GM10266 (cell line): ENCODE measurements around the gene E2F7.
"Not testable (repeated sequence)": the region's sequence is repeated elsewhere in the genome, so short reads cannot be mapped to it uniquely, and the experiment has no call there.

Source experiments
- DNase-seq: peaks from one replicate; pipeline ENCODE4 v3.0.0; 2012; ENCODE audit errors: extremely low spot score
- CTCF ChIP-seq: IDR thresholded peaks from 2 replicates; pipeline ENCODE4 v1.5.1; 2012; ENCODE audit warnings: mild to moderate bottlenecking, low read depth; ENCODE audit not compliant: control insufficient read depth, insufficient read depth; ENCODE audit errors: missing control alignments

Gene E2F7

GRCh38 chr12:77102691-77103090 lies 37.3 kb upstream of the E2F7 start:
- DNase-seq = no peak
- TF ChIP-seq CTCF = no peak

- no peak for DNase-seq
- no peak for TF ChIP-seq CTCF
These were observed 36.8 kb upstream of the E2F7 start for GRCh38 chr12:77102123-77102522.

- TF ChIP-seq CTCF = no peak
- DNase-seq = no peak
These were observed 34.4 kb upstream of the E2F7 start for GRCh38 chr12:77099799-77100198.

GRCh38 chr12:77097846-77098245 lies 32.5 kb upstream of the E2F7 start:
- no peak for TF ChIP-seq CTCF
- DNase-seq = no peak

GRCh38 chr12:77092227-77092626 lies 26.9 kb upstream of the E2F7 start:
- DNase-seq = not testable (repeated sequence)

GRCh38 chr12:77089686-77090220 lies 24.4 kb upstream of the E2F7 start:
- no peak for TF ChIP-seq CTCF
- no peak for DNase-seq

GRCh38 chr12:77087427-77087826 lies 22.1 kb upstream of the E2F7 start:
- TF ChIP-seq CTCF = no peak
- no peak for DNase-seq

- DNase-seq = no peak
- TF ChIP-seq CTCF = no peak
These were observed 16.7 kb upstream of the E2F7 start for GRCh38 chr12:77082021-77082420.
